ENCODE data around the gene NBAS.

GRCh38 chr2:15311926-15312325 lies 249.2 kb downstream of the NBAS start:
- TF ChIP-seq CTCF (IDR thresholded peaks at IDR 0.05 in 4 of 5, conservative IDR thresholded peaks at IDR 0.05 in 1 of 5) (no peak), POLR2A (IDR thresholded peaks at IDR 0.05) (no peak)
